ENCODE measurements around the gene SOX5. TPM values are rescaled to one million over a fixed set of nuclear protein-coding genes. Genes with fewer than 3 reads are reported as not detected.
"Not testable (repeated sequence)": the region's sequence is repeated elsewhere in the genome, so short reads cannot be mapped to it uniquely, and the experiment has no call there.

The SOX5 gene
- total and polyA plus RNA-seq, 2 of the 8 experiments (the other 6 are each of a cell fraction or from before 2014, with no cell fraction given): 2.2 to 2.6 TPM

GRCh38 chr12:23519444-23519843 is 430.0 kb downstream of the SOX5 start:
- not testable (repeated sequence) for H3K9me3 ChIP-seq (ENCODE audit: insufficient read depth in 2 of 2, low read depth in 1 of 2, low read length in 1 of 2); FAIRE-seq

GRCh38 chr12:23515785-23516184 is 433.7 kb downstream of the SOX5 start:
- H2BK15ac ChIP-seq (ENCODE audit: low read length); H3K4ac ChIP-seq (replicated peaks; ENCODE audit: insufficient read length, low read depth, low read length); DNase-seq (ENCODE audit: low read depth in 1 of 2, low spot score in 2 of 2); H3K18ac ChIP-seq (ENCODE audit: extremely low read depth, low read length); H2AK5ac ChIP-seq (ENCODE audit: low read depth, low read length); H3K27me3 ChIP-seq (replicated peaks in 1 of 4; ENCODE audit: control insufficient read depth in 3 of 4, extremely low read depth in 1 of 4, insufficient read depth in 3 of 4, low read length in 3 of 4); H3K79me1 ChIP-seq (ENCODE audit: low read depth, low read length); POLR2A ChIA-PET (ENCODE audit: partially characterized antibody); H3K9me3 ChIP-seq (ENCODE audit: insufficient read depth in 2 of 2, low read depth in 1 of 2, low read length in 1 of 2); H4K5ac ChIP-seq (ENCODE audit: insufficient read length, low read depth, low read length); H3K4me1 ChIP-seq (replicated peaks in 1 of 4; ENCODE audit: control insufficient read depth in 3 of 4, insufficient read depth in 4 of 4, low read length in 3 of 4); H3K27ac ChIP-seq (ENCODE audit: low read depth, low read length); H3K4me3 ChIP-seq (ENCODE audit: extremely low read depth in 1 of 4, insufficient read depth in 2 of 4, low read depth in 3 of 4, low read length in 4 of 4); CTCF ChIA-PET (ENCODE audit: partially characterized antibody); H2BK5ac ChIP-seq (ENCODE audit: low read depth, low read length); H4K20me1 ChIP-seq (replicated peaks in 1 of 2; ENCODE audit: control insufficient read depth in 1 of 2, insufficient read depth in 2 of 2, low read length in 2 of 2); H3K14ac ChIP-seq (ENCODE audit: insufficient read length); H2AFZ ChIP-seq (ENCODE audit: low read length); H3K23me2 ChIP-seq (ENCODE audit: low read depth, low read length); H3K23ac ChIP-seq (ENCODE audit: insufficient read length); FAIRE-seq; H3K36me3 ChIP-seq (ENCODE audit: control insufficient read depth in 2 of 4, insufficient read depth in 4 of 4, low read length in 3 of 4); H4K8ac ChIP-seq (ENCODE audit: extremely low read depth, insufficient read depth, low read length); H2BK12ac ChIP-seq (ENCODE audit: low read depth, low read length); H3K4me2 ChIP-seq (ENCODE audit: insufficient read depth in 1 of 2, low read depth in 2 of 2, low read length in 2 of 2); H2BK20ac ChIP-seq (ENCODE audit: low read length); H3K9ac ChIP-seq (replicated peaks in 1 of 4; ENCODE audit: extremely low read depth in 1 of 4, low read depth in 3 of 4, low read length in 3 of 4); H2BK120ac ChIP-seq (replicated peaks; ENCODE audit: low read depth, low read length); H3K79me2 ChIP-seq (ENCODE audit: control insufficient read depth in 1 of 2, insufficient read depth in 2 of 2, low read length in 2 of 2); H4K91ac ChIP-seq (replicated peaks; ENCODE audit: insufficient read length, low read length); H3K56ac ChIP-seq (replicated peaks; ENCODE audit: insufficient read length, low read depth, low read length): not testable (repeated sequence)
- WGBS, 2 experiments (ENCODE audit: extremely low coverage in 1 of 2, insufficient coverage in 1 of 2, insufficient read length in 1 of 2, insufficient replicate concordance in 2 of 2, low coverage in 1 of 2, low lambda C conversion rate in 2 of 2, missing lambda C conversion rate in 1 of 2): 88% methylated on average over 2 of the region's 6 CpGs; no CpG with 5 or more reads in 1 of the 2 experiments

More at GRCh38 chr12:23519444-23519843, 430.0 kb downstream of the SOX5 start:
- H2BK120ac ChIP-seq (replicated peaks; ENCODE audit: low read depth, low read length); H2BK20ac ChIP-seq (ENCODE audit: low read length); H3K4me3 ChIP-seq (ENCODE audit: extremely low read depth in 1 of 4, insufficient read depth in 2 of 4, low read depth in 3 of 4, low read length in 4 of 4); H4K20me1 ChIP-seq (replicated peaks in 1 of 2; ENCODE audit: control insufficient read depth in 1 of 2, insufficient read depth in 2 of 2, low read length in 2 of 2); CTCF ChIA-PET (ENCODE audit: partially characterized antibody); H3K18ac ChIP-seq (ENCODE audit: extremely low read depth, low read length); H4K8ac ChIP-seq (ENCODE audit: extremely low read depth, insufficient read depth, low read length); POLR2A ChIA-PET (ENCODE audit: partially characterized antibody); H3K23me2 ChIP-seq (ENCODE audit: low read depth, low read length); H3K4ac ChIP-seq (replicated peaks; ENCODE audit: insufficient read length, low read depth, low read length); H3K79me1 ChIP-seq (ENCODE audit: low read depth, low read length); H3K36me3 ChIP-seq (ENCODE audit: control insufficient read depth in 2 of 4, insufficient read depth in 4 of 4, low read length in 3 of 4); H3K4me2 ChIP-seq (ENCODE audit: insufficient read depth in 1 of 2, low read depth in 2 of 2, low read length in 2 of 2); H3K79me2 ChIP-seq (ENCODE audit: control insufficient read depth in 1 of 2, insufficient read depth in 2 of 2, low read length in 2 of 2); H3K9ac ChIP-seq (replicated peaks in 1 of 4; ENCODE audit: extremely low read depth in 1 of 4, low read depth in 3 of 4, low read length in 3 of 4); H2BK15ac ChIP-seq (ENCODE audit: low read length); H3K56ac ChIP-seq (replicated peaks; ENCODE audit: insufficient read length, low read depth, low read length); H2AFZ ChIP-seq (ENCODE audit: low read length); H2AK5ac ChIP-seq (ENCODE audit: low read depth, low read length); H2BK5ac ChIP-seq (ENCODE audit: low read depth, low read length); H4K5ac ChIP-seq (ENCODE audit: insufficient read length, low read depth, low read length); H3K14ac ChIP-seq (ENCODE audit: insufficient read length); H3K27me3 ChIP-seq (replicated peaks in 1 of 4; ENCODE audit: control insufficient read depth in 3 of 4, extremely low read depth in 1 of 4, insufficient read depth in 3 of 4, low read length in 3 of 4); H4K91ac ChIP-seq (replicated peaks; ENCODE audit: insufficient read length, low read length); H3K23ac ChIP-seq (ENCODE audit: insufficient read length); H2BK12ac ChIP-seq (ENCODE audit: low read depth, low read length); H3K27ac ChIP-seq (ENCODE audit: low read depth, low read length); H3K4me1 ChIP-seq (replicated peaks in 1 of 4; ENCODE audit: control insufficient read depth in 3 of 4, insufficient read depth in 4 of 4, low read length in 3 of 4); DNase-seq (ENCODE audit: low read depth in 1 of 2, low spot score in 2 of 2): not testable (repeated sequence)
- WGBS, 2 experiments (ENCODE audit: extremely low coverage in 1 of 2, insufficient coverage in 1 of 2, insufficient read length in 1 of 2, insufficient replicate concordance in 2 of 2, low coverage in 1 of 2, low lambda C conversion rate in 2 of 2, missing lambda C conversion rate in 1 of 2): 87% methylated on average over 1 of the region's 1 CpG; no CpG with 5 or more reads in 1 of the 2 experiments
